ENCODE data around the gene ATP10A.

DNA sequence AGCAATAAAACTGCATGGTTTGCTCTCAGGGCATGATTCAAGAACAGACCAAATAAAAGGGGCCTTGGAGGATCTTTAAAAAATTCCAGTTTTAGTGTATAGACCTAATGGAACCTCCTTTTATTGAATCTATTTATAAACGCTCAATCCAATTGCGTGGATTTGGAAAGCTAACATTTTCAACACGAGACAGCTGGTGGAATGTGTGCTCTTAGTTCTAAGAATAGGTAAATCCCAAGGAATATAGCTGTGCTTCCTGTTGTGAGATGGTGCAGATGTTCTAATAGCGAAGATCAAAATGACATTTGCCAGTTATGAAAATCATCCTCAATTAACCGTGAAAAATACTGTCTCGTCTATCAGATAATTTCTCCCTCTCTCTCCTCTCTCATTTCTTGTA, 192.5 kb downstream of the ATP10A start:
- TF ChIP-seq CTCF (IDR thresholded peaks at IDR 0.05) = no peak
- TF ChIP-seq POLR2A (IDR thresholded peaks at IDR 0.05) = no peak
